ENCODE measurements around the gene NAXE.
"Not testable (repeated sequence)": the region's sequence is repeated elsewhere in the genome, so short reads cannot be mapped to it uniquely, and the experiment has no call there.

NAXE gene

DNA sequence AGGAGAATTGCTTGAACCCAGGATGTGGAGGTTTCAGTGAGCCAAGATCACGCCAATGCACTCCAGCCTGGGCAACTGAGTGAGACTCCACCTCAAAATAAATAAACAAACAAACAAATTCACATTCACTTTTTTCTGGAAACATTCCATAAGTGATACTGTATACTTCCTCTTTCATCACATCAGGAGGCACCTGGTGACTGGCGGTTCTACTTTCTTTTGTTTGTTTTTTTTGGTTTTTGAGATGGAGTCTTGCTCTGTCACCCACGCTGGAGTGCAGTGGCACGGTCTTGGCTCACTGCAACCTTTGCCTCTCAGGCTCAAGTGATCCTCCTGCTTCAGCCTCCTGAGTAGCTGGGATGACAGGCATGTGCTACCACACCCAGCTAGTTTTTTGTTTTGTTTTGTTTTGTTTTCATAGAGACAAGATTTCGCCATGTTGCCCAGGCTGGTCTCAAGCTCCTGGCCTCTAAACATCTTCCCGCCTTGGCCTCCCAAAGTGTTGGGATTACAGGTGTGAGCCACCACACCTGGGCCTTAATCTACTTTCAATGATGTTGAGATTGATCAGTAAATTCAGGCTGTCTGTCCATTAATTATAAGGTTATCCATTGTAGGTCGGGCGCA lies 38.4 kb downstream of the NAXE start:
- no peaks in the 10 kb centered on the region for H3K9me3 ChIP-seq (ENCODE audit: control insufficient read depth in 2 of 2, low read length in 2 of 2)
- H3K4me3 ChIP-seq (ENCODE audit: low read length in 2 of 2): no peak overlapping the region
- H3K36me3 ChIP-seq (ENCODE audit: control insufficient read depth in 2 of 2, insufficient read depth in 2 of 2, low read length in 2 of 2): no peaks in the 10 kb centered on the region
- H3K27ac ChIP-seq (ENCODE audit: low read depth in 2 of 2, low read length in 2 of 2): no peak overlapping the region
- H3K27me3 ChIP-seq (ENCODE audit: control insufficient read depth in 2 of 2, insufficient read depth in 2 of 2, low read length in 2 of 2): peaks cover 28 to 29% of the 10 kb centered on the region in 2 donors
- peaks cover 8 to 11% of the 10 kb centered on the region in 2 donors for H3K4me1 ChIP-seq (ENCODE audit: control insufficient read depth in 2 of 2, insufficient read depth in 2 of 2, low read length in 2 of 2)
- H3K9ac ChIP-seq (ENCODE audit: low read depth in 1 of 2, low read length in 2 of 2): no peak overlapping the region

DNA sequence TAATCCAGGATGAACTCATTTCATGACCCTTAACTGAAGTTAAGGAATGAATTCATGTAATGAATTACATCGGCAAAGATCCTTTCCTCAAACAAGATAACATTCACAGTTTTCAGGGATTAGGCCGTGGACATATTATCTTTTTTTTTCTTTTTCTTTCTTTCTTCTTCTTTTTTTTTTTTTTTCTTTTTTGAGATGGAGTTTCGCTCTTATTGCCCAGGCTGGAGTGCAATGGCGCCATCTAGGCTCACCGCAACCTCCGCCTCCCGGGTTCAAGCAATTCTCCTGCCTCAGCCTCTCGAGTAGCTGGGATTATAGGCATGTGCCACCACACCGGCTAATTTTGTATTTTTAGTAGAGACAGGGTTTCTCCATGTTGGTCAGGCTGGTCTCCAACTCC lies 39.6 kb downstream of the NAXE start:
- not testable (repeated sequence) for H3K36me3 ChIP-seq (ENCODE audit: control insufficient read depth in 2 of 2, insufficient read depth in 2 of 2, low read length in 2 of 2); H3K9ac ChIP-seq (ENCODE audit: low read depth in 1 of 2, low read length in 2 of 2); H3K4me3 ChIP-seq (ENCODE audit: low read length in 2 of 2); H3K27ac ChIP-seq (ENCODE audit: low read depth in 2 of 2, low read length in 2 of 2); H3K4me1 ChIP-seq (ENCODE audit: control insufficient read depth in 2 of 2, insufficient read depth in 2 of 2, low read length in 2 of 2); H3K9me3 ChIP-seq (ENCODE audit: control insufficient read depth in 2 of 2, low read length in 2 of 2)
- H3K27me3 ChIP-seq (ENCODE audit: control insufficient read depth in 2 of 2, insufficient read depth in 2 of 2, low read length in 2 of 2): peaks cover 17 to 26% of the 10 kb centered on the region in 2 donors

- H3K9ac ChIP-seq (ENCODE audit: low read depth in 1 of 2, low read length in 2 of 2): no peak overlapping the region
- H3K36me3 ChIP-seq (ENCODE audit: control insufficient read depth in 2 of 2, insufficient read depth in 2 of 2, low read length in 2 of 2): no peaks in the 10 kb centered on the region
- no peaks in the 10 kb centered on the region for H3K9me3 ChIP-seq (ENCODE audit: control insufficient read depth in 2 of 2, low read length in 2 of 2)
- no peak overlapping the region for H3K4me3 ChIP-seq (ENCODE audit: low read length in 2 of 2)
- no peak overlapping the region for H3K27ac ChIP-seq (ENCODE audit: low read depth in 2 of 2, low read length in 2 of 2)
- peaks cover 10 to 20% of the 10 kb centered on the region in 2 donors for H3K27me3 ChIP-seq (ENCODE audit: control insufficient read depth in 2 of 2, insufficient read depth in 2 of 2, low read length in 2 of 2)
- no peaks in the 10 kb centered on the region for H3K4me1 ChIP-seq (ENCODE audit: control insufficient read depth in 2 of 2, insufficient read depth in 2 of 2, low read length in 2 of 2)
These were observed 40.8 kb downstream of the NAXE start for GRCh38 chr1:156632355-156632754.

DNA sequence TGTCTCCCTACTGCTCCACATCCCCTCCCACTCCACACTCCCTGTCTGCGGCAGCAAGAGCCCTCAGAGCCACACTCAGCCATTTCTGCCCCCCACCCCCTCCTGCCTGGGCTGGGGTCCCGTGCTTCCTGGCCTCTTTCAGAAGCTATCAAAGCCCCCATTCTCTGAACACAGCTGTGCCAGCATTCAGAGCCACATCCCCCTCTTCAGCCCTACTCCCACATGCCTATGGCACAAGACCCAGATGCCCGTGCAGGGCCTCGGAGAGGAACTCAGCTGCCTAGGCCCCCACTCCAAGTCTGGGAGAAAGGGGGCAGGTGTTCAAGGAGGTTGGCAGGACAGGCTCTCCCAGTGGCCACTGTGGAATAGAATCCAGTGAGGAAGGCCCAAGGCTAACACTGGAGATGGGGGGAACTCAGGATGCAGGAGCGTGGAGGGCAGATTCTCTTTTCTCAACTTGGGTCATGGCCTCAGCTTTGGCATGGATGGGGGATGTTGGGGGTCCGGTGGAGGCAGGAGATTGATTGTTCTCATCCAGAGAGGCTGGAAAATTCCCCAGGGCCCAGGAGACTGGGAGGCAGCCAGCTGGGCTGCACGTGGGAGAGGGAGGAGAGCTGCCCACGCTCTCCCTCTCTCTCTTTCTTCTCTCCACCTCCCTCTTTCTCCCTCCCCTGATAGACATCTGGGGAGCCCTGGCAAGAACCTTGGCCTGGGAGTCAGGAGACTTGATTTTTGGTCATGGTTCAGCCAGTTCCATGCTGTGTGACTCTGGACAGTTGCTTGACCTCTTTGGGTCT lies 46.8 kb downstream of the NAXE start:
- H3K27me3 ChIP-seq (ENCODE audit: control insufficient read depth in 2 of 2, insufficient read depth in 2 of 2, low read length in 2 of 2): peaks cover 30 to 37% of the 10 kb centered on the region in 2 donors

DNA sequence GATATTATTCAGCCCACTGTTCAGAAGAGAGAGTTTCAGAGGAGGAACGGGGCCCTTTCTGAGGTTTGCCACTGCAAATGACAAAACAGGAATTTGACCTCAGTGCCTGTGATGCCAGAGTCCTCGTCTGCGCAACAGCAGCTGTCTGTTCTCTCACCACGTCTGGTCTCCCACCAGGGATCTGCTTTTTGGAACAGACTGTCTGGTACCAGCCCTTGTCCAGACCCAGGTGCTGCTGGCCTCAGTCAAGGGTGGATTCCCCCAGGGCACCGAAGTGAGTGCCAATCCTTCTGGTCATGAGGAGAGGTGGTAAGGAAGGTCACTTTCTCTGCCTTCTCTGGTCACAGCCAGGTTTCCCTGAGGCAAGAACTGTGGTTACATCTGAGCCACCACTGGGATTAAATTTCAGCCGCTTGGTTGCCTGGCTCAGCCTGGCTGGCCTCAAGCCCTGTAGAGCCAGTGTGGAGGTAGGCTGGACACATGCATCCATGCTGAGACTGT lies 48.1 kb downstream of the NAXE start:
- Histone ChIP-seq H3K4me3 (ENCODE audit: low read length in 2 of 2) (no peak overlapping the region), H3K9ac (ENCODE audit: low read depth in 1 of 2, low read length in 2 of 2) (no peak overlapping the region), H3K36me3 (ENCODE audit: control insufficient read depth in 2 of 2, insufficient read depth in 2 of 2, low read length in 2 of 2) (no peaks in the 10 kb centered on the region), H3K27ac (ENCODE audit: low read depth in 2 of 2, low read length in 2 of 2) (no peak overlapping the region), H3K4me1 (ENCODE audit: control insufficient read depth in 2 of 2, insufficient read depth in 2 of 2, low read length in 2 of 2) (no peaks in the 10 kb centered on the region), H3K9me3 (ENCODE audit: control insufficient read depth in 2 of 2, low read length in 2 of 2) (no peaks in the 10 kb centered on the region), H3K27me3 (ENCODE audit: control insufficient read depth in 2 of 2, insufficient read depth in 2 of 2, low read length in 2 of 2) (peaks cover 30 to 33% of the 10 kb centered on the region in 2 donors)

More for the DNA sequence above, 46.8 kb downstream of the NAXE start:
- Histone ChIP-seq H3K36me3 (ENCODE audit: control insufficient read depth in 2 of 2, insufficient read depth in 2 of 2, low read length in 2 of 2) (no peaks in the 10 kb centered on the region), H3K9ac (ENCODE audit: low read depth in 1 of 2, low read length in 2 of 2) (no peak overlapping the region), H3K9me3 (ENCODE audit: control insufficient read depth in 2 of 2, low read length in 2 of 2) (no peaks in the 10 kb centered on the region), H3K4me1 (ENCODE audit: control insufficient read depth in 2 of 2, insufficient read depth in 2 of 2, low read length in 2 of 2) (no peaks in the 10 kb centered on the region), H3K27ac (ENCODE audit: low read depth in 2 of 2, low read length in 2 of 2) (no peak overlapping the region), H3K4me3 (ENCODE audit: low read length in 2 of 2) (no peak overlapping the region)

DNA sequence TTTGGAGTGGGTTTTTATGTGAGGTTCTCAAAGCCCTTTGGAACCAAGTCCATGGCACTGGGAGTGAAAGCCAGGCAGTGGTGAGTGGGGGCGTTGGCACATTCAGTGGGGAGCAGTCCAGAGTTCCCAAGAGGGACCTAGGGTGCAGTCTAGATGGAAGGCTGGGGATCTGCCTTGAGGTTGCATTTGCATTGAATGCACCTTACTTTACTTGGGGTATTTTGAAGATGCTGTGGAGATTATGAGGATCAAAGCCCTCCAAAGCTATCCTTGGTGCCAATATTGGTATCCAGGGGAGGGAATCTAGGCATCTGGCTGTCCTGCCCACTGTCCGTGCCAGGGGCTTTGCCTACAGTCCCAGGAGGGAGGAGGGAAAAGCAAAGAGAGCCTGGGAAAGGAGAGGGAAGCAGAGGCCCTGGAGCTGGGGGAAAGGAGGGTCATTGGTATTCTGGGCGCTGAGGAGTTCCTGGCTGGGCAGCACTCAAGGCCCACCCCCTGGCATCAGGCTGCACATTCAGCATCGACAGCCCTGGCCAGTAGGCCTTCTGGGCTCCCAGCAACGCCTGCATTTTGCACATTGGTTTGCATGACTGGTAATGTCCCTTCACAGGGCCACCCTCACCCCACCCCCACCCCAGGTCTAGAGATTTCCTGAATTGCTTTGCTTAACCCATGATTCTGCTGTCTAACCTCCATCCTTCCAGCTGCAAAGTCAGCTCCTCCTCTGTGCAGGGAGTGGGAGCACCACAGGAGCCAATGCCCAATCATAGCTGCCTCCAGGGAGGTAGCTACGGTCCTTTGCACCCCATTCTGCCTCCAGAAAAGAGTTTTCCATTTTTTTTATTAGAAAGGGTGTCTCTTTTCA lies 49.5 kb downstream of the NAXE start:
- Histone ChIP-seq H3K4me3 (ENCODE audit: low read length in 2 of 2) (peak overlapping the region in 1 of 2 donors; percentile 20), H3K36me3 (ENCODE audit: control insufficient read depth in 2 of 2, insufficient read depth in 2 of 2, low read length in 2 of 2) (no peaks in the 10 kb centered on the region), H3K27ac (ENCODE audit: low read depth in 2 of 2, low read length in 2 of 2) (no peak overlapping the region), H3K4me1 (ENCODE audit: control insufficient read depth in 2 of 2, insufficient read depth in 2 of 2, low read length in 2 of 2) (no peaks in the 10 kb centered on the region), H3K9ac (ENCODE audit: low read depth in 1 of 2, low read length in 2 of 2) (no peak overlapping the region), H3K27me3 (ENCODE audit: control insufficient read depth in 2 of 2, insufficient read depth in 2 of 2, low read length in 2 of 2) (peaks cover 30 to 34% of the 10 kb centered on the region in 2 donors), H3K9me3 (ENCODE audit: control insufficient read depth in 2 of 2, low read length in 2 of 2) (no peaks in the 10 kb centered on the region)

- no peaks in the 10 kb centered on the region for H3K4me1 ChIP-seq (ENCODE audit: control insufficient read depth in 2 of 2, insufficient read depth in 2 of 2, low read length in 2 of 2)
- H3K9me3 ChIP-seq (ENCODE audit: control insufficient read depth in 2 of 2, low read length in 2 of 2): no peaks in the 10 kb centered on the region
- no peak within 1 kb of the TSS for H3K9ac ChIP-seq (ENCODE audit: low read depth in 1 of 2, low read length in 2 of 2)
- H3K36me3 ChIP-seq (ENCODE audit: control insufficient read depth in 2 of 2, insufficient read depth in 2 of 2, low read length in 2 of 2): no peaks in the 10 kb centered on the region
- peaks cover 30 to 36% of the 10 kb centered on the region in 2 donors for H3K27me3 ChIP-seq (ENCODE audit: control insufficient read depth in 2 of 2, insufficient read depth in 2 of 2, low read length in 2 of 2)
- H3K4me3 ChIP-seq (ENCODE audit: low read length in 2 of 2): peak within 1 kb of the TSS in 1 of 2 donors; percentile 20
- no peak within 1 kb of the TSS for H3K27ac ChIP-seq (ENCODE audit: low read depth in 2 of 2, low read length in 2 of 2)
These were observed 50.2 kb downstream of the NAXE start, which contains the start of gene BCAN for GRCh38 chr1:156641761-156642264. Gene BCAN, plus strand, starts transcription at chr1:156642117. Its CDS starts 3,938 bp downstream, at chr1:156646055.

- H3K4me3 ChIP-seq (ENCODE audit: low read length in 2 of 2): no peak overlapping the region
- no peaks in the 10 kb centered on the region for H3K4me1 ChIP-seq (ENCODE audit: control insufficient read depth in 2 of 2, insufficient read depth in 2 of 2, low read length in 2 of 2)
- no peak overlapping the region for H3K9ac ChIP-seq (ENCODE audit: low read depth in 1 of 2, low read length in 2 of 2)
- H3K36me3 ChIP-seq (ENCODE audit: control insufficient read depth in 2 of 2, insufficient read depth in 2 of 2, low read length in 2 of 2): no peaks in the 10 kb centered on the region
- H3K27me3 ChIP-seq (ENCODE audit: control insufficient read depth in 2 of 2, insufficient read depth in 2 of 2, low read length in 2 of 2): peaks cover 30 to 36% of the 10 kb centered on the region in 2 donors
- H3K9me3 ChIP-seq (ENCODE audit: control insufficient read depth in 2 of 2, low read length in 2 of 2): no peaks in the 10 kb centered on the region
- H3K27ac ChIP-seq (ENCODE audit: low read depth in 2 of 2, low read length in 2 of 2): no peak overlapping the region
These were observed 50.9 kb downstream of the NAXE start for GRCh38 chr1:156642265-156643048.

GRCh38 chr1:156643049-156643777 lies 51.6 kb downstream of the NAXE start:
- no peak overlapping the region for H3K4me3 ChIP-seq (ENCODE audit: low read length in 2 of 2)
- H3K9ac ChIP-seq (ENCODE audit: low read depth in 1 of 2, low read length in 2 of 2): no peak overlapping the region
- no peaks in the 10 kb centered on the region for H3K9me3 ChIP-seq (ENCODE audit: control insufficient read depth in 2 of 2, low read length in 2 of 2)
- peaks cover 25 to 32% of the 10 kb centered on the region in 2 donors for H3K27me3 ChIP-seq (ENCODE audit: control insufficient read depth in 2 of 2, insufficient read depth in 2 of 2, low read length in 2 of 2)
- H3K4me1 ChIP-seq (ENCODE audit: control insufficient read depth in 2 of 2, insufficient read depth in 2 of 2, low read length in 2 of 2): no peaks in the 10 kb centered on the region
- no peaks in the 10 kb centered on the region for H3K36me3 ChIP-seq (ENCODE audit: control insufficient read depth in 2 of 2, insufficient read depth in 2 of 2, low read length in 2 of 2)
- H3K27ac ChIP-seq (ENCODE audit: low read depth in 2 of 2, low read length in 2 of 2): no peak overlapping the region

Measured in mucosa of rectum (tissue), 2 donors.